Kidney capillary endothelial cell (primary cell): ENCODE measurements around the gene HOXC11.

Experiments
- DNase-seq: peaks from one replicate; pipeline ENCODE4 v3.0.0-alpha.2; 2018; ENCODE audit warnings: low spot score

The HOXC11 gene

DNA sequence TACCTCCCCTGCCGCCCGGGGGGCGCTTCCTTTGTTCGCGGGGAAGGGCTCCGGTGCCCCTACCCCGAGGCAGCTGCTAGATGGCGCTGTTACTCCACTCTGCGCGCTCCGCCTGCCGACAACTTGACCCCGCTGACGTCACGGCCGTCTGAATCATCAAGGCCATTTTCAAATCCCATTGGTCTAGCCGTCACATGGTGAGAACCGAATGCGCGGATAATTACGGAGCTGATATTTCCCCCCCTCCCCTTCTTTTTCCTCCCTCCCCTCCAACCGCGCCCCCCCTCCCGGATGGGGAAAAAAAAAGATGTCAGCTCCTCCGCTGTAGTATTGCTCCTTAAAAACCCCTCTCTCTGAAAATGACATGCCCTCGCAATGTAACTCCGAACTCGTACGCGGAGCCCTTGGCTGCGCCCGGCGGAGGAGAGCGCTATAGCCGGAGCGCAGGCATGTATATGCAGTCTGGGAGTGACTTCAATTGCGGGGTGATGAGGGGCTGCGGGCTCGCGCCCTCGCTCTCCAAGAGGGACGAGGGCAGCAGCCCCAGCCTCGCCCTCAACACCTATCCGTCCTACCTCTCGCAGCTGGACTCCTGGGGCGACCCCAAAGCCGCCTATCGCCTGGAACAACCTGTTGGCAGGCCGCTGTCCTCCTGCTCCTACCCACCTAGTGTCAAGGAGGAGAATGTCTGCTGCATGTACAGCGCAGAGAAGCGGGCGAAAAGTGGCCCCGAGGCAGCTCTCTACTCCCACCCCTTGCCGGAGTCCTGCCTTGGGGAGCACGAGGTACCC, 12.2 kb downstream of the HOXC11 start, which contains the start of gene HOXC10:
Gene HOXC10, plus strand, starts transcription at position 246 of the 791 bp plus-strand sequence. Its CDS starts 114 bp downstream, at position 360.
- peak; percentile 86 for DNase-seq

- DNase-seq, result no peak
Measured at GRCh38 chr12:53985692-53985993, 12.7 kb downstream of the HOXC11 start.

DNA sequence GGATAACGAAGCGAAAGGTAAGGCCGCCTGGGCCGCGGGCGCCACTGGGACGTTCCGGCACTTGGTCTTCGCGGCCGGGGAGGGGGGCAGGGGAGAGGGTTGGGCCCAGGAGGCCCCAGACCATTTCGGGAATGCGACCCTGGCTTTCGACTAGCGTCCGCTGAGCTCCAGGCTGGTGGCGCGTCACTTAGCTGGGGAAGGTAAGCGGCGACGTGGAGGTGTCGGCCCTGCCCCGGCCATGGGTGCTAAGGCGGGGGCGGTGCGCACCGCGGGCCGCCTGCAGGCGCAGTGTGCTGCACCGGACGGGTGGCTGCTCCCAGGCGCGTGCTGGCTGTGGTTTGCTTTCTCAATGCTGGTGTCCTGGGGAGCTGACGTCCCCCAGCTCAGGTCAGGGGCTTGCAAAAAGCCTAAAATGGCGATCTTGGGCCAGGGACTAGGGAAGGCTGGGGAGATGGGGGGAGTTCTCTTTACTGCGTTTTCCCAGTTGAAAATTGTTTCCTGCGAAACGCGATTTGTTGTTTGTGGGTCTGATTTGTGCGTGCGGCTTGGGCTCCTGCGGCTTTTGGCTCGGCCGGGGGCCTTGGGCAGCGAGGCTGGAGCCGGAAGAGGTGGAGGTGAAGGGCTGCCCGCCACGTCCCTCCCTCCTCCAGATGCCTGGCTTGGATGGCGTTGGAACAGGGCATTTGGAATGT, 13.2 kb downstream of the HOXC11 start:
- DNase-seq, result no peak

GRCh38 chr12:53986686-53987483, 14.0 kb downstream of the HOXC11 start:
- no peak for DNase-seq

DNA sequence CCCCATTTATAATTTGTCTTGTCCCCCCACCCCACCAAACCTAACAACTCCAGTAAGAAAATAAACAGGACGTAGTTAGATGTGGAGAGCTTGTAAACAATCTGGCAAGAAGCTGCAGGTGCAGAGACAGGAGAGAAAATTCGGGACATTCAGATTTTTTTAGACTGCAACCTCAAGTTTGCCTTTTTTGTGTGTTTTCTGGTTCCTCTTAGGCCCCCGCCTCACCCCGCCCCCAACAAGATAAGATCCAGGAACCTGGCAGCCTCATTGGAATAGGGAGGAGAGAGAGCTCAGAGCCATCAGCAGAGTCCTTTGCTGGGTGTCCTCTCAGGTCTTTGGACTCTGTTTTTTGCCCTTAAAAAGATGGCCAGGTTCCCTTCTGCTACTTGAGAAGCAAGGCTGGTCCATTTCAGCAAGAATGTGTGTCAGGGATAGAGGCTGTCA, 14.9 kb downstream of the HOXC11 start:
- no peak for DNase-seq

GRCh38 chr12:53988541-53989226, 15.8 kb downstream of the HOXC11 start:
- no peak for DNase-seq

GRCh38 chr12:53989227-53990113, 16.5 kb downstream of the HOXC11 start:
- no peak for DNase-seq

DNA sequence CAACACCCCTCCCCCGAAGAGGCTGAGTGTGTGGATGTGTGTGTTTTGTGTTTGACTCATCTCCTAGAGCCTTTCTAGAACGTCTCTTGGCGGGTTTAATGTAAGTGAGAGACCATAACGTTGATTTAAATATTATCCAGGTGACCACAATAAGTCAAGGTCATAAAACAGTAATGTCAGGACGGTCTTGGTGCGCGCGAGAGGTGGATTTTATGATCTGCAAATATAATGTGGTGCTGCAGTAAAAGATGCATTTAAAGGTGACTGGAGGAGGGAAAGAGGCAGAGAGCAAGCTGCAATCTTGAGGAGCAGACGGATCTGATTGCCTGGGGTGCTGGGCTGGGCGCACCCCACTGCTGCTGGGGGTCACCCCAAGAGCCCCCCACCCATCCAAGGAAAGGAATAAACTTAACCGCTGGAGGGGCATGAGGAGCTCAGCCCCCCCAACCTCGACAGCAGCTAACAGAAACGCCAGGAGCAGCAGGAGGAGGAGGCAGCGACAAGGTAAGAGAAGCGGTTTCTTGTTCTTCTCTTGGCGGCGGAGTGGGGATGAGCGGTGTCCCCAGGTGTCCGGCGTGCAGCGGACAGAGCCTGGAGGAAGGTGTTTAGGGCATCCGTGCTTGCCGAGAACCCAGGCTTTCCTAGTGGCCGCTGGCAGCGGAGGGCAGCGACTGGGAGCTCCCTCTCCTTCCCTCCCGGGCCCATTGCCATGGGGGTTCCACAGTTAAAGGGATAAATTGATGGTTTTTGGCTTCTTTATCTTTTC, 17.6 kb downstream of the HOXC11 start:
- DNase-seq, result no peak

DNA sequence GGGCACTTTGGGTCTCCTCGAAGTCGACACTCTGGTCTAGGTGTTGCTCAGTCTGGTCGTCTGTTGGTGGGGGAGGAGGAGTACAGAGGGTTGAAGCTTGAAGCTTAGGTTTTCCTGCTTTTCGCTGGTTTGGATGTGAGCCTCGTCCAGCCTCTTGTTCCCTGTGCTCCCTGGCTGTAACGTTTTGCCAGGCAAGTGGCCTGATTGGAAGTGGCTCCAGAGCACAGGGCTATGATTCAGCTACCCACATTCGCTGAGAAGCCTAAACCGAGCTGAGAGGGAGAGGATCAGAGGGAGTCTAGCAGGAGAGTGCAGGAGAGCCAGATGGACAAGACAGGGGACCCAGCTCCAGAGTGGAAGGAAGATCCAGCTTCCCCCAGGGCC, 18.1 kb downstream of the HOXC11 start:
- DNase-seq, result no peak

DNA sequence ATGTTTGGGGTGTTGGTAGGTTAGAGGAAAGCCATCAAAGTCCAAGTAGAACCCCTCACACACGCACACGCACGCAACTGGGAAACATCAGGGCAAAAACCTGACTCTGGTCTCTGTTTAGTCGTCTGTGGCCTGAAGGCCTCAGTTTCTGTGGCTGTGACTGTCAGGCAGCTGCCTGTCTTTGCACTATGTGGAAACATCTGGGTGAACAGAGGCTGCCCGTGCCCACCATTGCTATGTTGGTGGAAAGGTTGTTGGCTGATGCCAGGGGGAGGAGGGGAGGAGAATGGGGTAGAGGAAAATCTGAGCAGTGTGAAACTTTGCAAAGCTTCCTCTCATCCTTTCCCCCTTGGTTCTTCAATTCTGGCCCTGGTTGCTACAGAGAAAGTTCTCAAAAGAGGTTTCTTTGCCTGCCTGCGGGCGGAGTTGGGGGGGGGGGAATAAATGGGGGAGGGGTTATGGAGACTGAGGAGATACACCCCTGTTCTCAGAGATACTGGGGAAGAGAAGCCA, 19.5 kb downstream of the HOXC11 start:
- DNase-seq, result no peak

- DNase-seq, result no peak
Measured at GRCh38 chr12:53993162-53994008, 20.5 kb downstream of the HOXC11 start.

GRCh38 chr12:53994009-53994263, 21.0 kb downstream of the HOXC11 start:
- no peak for DNase-seq

DNA sequence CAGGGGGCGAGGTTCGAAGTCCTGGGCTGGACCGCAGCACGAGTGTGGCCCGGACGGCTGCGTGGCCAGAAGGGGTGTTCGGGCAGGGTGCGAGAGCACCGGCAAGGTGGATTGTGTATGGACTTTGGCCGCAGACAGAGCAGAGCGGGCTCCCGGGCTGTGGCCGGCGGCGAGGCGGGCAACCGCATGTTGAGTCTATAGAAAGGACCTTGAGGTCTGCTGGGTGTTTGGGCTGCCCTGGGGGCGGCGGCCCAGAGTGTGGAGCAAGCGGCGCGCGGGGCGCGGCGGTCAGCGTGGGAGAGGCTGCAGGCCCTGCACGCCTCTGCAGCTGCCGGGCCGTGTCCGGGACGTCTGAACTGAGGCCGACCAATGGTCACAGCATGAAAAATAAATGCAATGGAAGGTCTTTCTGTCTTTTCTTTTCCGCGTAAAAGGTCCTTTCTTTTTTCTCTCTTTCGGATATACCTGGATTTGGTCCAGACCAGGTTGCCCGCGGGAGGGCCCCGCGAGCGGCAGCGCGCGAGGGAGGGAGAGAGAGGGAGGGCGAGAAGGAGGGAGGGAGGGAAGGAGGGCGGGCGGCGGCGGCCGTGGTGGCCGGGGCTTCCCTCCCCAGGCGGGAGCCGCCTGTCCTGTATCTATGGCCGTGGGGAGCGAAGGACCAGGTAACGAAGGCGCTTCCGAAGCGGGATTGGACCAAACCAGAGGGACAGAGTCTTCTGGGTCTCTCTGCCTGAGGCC, 21.5 kb downstream of the HOXC11 start:
- DNase-seq, result no peak

GRCh38 chr12:53995002-53995377, 22.1 kb downstream of the HOXC11 start:
- no peak for DNase-seq

GRCh38 chr12:53995378-53996239, 22.7 kb downstream of the HOXC11 start:
- DNase-seq, result no peak

DNA sequence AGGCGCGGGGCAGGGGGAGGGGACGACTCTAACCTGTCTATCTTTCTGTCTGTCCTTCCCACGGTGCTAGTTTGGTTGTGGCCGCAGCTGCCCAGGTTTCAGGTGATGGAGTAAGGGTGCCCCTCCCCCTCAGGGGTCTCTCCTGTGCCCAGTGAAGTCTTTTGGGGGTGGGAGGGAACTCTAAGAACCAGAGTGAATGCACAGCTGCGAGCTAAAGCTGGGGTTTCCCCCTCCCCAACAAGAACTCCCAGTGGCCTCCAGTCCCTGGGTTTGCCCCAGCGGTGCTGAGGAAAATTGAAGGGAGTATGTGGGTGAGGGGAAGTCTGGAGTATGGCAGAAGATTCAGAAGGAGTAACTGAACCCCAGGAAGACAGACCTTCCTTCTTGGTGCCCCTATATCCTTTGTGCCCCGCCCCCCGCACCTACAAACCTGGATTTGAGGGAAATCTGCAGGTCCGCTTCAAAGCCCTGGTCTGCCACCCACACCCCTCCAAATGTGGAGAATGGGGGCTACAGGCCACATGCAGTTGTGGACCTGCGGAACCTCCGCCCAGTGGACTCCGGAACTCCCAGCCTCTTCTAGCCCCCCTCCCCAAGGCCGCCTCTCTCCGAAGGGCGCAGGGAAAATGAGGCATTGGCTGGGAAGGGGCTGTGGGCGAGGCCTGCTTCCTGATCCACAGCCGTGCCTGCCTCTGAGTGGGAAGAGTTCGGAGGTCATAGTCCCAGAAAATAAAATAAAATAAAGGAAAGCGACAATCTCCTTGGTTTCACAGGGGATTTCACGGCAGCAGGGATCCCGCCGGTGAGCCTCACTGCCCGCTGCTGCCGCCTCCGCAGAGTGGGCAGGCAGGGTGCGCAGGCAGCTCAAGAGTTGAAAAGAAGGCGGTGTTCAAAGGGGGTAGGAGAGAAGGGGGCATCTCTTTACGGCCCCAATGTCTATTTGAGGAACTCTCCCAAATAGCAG, 23.6 kb downstream of the HOXC11 start:
- DNase-seq, result no peak
